GM12892 (cell line): ENCODE measurements around the gene DLG2.

Experiments used
- POLR2AphosphoS5 ChIP-seq: IDR thresholded peaks from 2 replicates; pipeline ENCODE4 v1.6.1; 2011; ENCODE audit warnings: low read depth, low read length, control low read depth
- TAF1 ChIP-seq: IDR thresholded peaks from 2 replicates; pipeline ENCODE4 v1.6.1; 2011; ENCODE audit warnings: low read depth, mild to moderate bottlenecking, control low read depth, low read length, borderline replicate concordance

- TF ChIP-seq POLR2AphosphoS5 (no peak), TAF1 (no peak)
These were observed 1694.1 kb downstream of the DLG2 start for GRCh38 chr11:83933008-83933407.
